ENCODE data around the gene NPR3.
"Not testable (repeated sequence)": the region's sequence is repeated elsewhere in the genome, so short reads cannot be mapped to it uniquely, and the experiment has no call there.

NPR3 gene

DNA sequence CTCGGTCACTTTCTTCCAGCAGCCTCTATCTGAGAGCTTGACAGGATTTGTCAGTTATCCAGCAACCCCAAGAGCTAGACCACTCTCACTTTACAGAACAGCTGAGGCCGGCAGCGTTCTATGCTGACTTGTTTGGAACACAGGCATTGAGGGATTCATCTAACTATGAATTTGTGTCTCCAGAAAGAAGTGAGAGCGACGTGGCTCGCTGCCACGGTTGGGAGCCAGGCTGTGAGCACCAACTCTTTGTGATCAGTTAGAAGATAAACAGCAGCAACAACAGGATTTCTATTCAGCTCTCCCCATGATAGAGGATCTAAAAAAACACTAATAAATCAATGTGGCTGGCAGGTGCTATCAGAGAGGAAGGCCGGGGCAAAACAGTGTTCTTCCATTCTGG is 58.6 kb downstream of the NPR3 start:
- FAIRE-seq: no peak

DNA sequence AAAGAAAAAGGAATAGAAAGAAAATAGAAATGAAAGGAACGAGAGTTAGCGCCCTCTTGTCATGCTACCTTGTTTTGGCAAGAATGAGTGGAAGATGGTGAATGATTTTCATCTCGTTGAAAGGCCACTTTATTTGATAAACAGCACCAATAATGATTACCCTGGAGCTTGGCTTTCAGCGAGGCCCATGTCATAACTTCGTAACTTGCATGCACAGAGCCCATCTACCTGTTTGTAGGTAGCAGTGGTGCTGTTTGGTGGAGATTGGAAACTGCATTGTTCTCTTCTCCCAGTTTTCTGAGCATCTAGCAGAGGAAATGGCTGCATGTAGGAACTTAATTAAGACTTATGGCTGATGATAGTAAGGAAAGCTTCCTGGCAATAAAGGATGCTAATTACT is 59.3 kb downstream of the NPR3 start:
- no peak for FAIRE-seq

DNA sequence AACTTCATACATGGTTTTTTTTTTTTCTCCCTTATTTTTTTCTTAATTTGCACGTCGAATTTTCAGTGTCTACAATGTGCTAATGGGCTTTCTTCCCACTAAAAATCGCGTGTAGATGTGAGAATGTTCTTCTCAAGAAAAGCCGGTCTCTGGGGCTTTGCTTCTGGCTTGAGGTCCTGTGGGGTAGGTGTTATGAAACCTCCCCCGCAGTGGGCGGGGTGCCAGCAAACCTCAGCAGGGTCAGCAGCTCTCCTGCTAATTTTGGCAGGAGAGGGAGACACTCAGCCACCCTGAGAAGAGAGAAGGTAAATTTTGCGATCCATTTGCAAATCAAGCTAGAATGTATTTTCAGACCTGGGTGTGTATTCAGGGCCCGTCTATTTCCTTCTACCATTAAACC is 59.9 kb downstream of the NPR3 start:
- no peak for FAIRE-seq

DNA sequence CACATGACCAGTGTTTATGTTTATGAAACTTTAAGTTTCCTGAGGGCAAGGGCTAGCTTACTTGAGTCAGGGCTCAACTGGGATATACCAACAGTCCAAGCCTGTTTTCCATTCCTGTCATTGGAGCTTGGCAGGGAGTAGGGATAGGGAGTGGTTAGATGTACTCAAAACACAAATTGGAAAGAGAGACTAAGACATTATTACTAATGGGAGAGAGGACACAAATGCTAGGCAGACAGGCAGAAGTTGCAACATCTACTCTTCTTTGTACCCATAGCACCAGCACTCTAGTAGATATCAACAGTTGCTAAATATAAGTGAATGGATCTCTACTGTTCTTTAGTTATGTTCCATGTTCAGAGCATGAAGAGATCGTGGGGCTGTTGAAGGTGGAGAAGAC is 62.8 kb downstream of the NPR3 start:
- FAIRE-seq: no peak

DNA sequence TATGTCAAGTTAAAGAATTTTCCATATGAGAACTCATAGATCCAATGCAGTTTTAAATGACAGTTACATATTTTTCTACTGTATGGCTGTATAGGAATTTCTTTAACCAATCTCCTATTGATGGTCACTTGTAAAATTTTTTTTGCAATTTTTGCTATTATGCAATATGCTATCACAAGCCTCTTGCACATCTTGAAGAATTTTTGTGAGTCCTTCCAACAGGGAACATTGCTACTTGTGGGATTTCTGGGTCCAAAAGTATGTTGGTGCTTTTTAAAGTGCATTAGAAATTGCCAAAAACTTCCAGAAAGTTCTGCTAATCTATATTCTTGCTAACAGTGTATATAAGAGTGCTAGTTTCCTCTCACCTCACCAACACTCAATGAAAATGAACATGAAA is 65.1 kb downstream of the NPR3 start:
- no peak for FAIRE-seq

DNA sequence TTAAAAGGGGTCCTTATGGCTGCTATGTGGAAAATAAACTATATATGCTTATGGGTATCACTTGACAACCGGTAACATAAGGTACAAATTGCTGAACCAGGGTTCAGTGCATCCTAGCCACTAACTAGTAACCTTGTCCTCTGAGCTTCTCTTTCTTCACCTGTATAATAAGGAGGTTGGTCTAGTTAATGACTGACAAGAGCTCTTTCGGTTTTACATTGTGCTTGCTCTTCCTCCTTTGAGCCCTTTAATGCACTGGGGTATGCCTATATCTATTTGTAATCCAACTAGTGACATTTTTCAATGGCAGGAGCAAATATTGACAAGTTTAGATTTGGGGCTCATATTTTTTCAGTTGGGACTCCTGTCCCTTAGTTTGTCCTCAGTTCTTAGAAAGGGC is 66.1 kb downstream of the NPR3 start:
- FAIRE-seq: no peak

DNA sequence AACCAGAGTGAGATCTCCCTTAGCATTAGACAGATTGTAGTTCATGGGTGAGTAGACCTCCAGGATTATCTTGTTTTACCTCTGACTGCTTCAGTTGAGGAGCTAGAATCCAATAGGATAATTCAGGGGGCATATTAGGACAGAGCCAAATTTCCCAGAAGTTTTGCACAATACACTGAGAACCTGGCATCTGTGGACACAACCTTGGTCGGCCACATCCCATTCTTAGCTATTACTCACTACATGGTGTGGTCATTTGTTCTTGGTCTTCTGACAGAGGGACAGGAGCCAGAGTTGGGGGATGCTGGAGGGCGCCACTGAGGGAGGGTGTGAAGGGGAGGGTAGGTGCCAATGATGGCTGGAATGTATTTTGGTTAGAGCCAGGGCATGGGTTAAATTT is 66.6 kb downstream of the NPR3 start:
- FAIRE-seq: no peak

DNA sequence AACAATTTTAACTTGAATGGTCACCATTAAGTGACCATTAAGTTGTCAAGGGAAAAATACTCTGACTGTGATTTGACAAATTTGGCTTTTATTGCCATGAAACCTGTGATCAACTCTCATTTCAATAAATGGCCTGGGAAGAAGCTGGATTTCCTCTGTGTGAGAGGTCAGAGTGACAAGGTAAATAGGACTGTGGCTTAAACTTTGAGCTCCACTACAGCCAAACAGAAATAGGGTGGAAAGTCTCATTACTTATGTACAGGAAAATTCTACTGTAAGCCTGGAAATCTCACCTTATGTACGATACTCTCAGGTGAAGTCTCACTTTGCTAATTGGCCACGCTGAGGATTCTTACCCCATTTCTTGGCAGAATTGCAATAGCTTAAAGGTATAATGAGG is 67.3 kb downstream of the NPR3 start:
- no peak for FAIRE-seq

DNA sequence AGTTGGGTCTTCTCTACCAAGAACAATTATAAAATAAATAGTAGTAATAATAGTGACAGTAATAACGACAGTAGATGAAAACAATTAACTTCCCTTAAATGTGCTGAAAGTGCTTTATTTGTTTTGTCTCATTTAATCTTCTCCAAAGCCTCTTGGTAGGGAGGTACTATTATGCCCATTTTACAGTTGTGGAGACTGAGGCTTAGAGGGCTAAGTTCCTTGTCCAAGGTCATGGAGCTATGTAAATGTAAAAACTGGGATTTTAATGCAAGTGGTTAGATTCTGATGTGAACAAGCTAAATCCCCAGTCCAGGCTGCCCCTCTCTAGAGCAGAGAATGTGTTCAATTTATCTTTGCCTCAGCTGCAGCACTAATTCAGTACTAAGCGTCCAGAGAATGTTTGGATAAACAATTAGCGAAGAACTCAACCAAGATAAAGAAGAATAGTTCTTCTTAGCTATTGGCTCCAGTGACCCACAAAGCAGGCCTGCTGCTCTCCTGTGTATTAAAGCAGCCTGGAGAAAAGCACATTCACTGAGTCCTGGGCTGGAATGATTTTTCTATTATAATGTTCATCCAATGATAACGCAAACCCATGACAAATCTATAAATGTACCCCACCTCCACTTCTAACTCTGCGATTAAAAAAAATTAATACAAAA is 68.8 kb downstream of the NPR3 start:
- FAIRE-seq: no peak

DNA sequence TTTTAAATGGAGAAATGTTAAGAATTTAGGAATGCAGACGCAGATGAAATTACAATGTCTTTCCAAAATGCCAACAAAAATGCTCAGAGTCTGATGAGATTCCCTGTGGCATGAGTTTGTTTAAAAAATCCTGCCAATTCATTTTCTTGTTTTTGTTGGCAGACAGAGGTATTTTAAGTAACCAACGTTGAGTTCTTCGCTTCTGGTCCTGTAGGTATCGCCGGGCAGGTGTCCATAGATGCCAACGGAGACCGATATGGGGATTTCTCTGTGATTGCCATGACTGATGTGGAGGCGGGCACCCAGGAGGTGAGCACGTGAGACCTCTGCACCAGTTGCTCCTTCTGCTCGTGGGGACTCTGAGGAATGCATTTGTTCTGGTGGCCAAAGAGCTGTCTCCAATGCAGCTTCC is 69.4 kb downstream of the NPR3 start:
- no peak for FAIRE-seq

DNA sequence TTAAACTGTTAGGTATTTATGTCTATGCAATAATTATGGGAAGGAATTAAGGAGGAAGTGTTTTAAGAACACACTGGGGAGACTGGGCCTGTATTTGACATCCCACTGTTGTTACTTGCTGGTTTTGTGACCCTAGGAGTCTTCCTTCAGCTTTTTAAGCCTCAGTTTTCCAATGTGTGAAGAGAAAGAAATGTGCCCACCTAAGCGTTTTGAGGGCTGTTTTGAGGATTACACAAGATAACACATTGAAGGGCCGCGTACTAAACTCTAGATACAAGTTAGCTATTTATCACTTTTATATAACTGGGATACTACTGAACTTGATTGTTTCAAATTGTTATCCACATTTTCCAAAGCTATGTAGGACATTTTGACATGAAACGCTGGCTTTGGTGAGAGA is 72.5 kb downstream of the NPR3 start:
- FAIRE-seq: no peak

DNA sequence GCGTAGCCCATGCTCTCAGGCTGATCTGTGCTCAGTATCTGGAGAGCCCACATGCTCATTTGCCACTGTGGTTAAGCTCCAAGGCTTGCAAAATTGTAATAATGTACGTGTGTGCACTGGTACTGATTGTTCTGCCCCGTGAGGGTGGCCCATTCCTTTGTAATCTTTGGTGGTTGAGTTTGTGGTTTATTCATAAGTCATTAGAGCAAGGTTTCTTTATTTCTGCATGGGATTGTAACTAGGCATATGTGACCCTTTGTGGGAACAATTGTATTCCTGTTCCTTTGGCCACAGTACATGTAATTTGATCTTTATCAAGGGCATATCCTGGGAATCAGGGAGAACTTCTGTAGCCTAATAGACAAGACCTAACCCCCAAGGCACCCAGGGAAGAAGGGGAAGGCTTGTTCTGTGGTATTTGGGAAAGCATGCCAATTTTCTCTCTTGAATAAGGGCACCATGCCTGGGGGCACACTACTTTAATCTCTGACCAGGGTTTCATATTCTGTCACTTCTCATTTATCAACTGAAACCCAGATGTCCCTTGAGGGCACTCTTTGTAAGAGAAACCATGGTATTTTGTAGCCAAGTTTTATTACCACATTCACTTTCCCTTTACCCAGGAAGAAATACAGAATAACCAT is 74.6 kb downstream of the NPR3 start:
- no peak for FAIRE-seq

DNA sequence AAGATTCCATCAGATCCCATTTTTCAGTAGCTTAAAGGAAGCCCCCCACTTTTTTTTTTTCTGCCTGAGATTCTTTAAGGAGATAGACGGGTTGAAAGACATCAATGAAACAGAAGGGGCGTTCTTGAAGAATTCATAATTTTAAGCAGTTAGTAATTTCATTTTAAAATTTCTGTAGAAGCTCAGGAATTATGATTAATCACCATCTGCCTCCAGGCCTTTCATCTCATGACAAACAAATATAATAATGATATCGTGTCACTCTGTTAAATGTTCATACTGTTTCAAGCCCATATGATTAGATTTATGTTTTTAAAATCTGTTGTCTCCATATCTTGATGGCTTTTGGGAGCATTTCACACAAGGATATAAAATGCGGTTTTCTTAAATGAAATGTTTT is 75.2 kb downstream of the NPR3 start:
- FAIRE-seq: no peak

DNA sequence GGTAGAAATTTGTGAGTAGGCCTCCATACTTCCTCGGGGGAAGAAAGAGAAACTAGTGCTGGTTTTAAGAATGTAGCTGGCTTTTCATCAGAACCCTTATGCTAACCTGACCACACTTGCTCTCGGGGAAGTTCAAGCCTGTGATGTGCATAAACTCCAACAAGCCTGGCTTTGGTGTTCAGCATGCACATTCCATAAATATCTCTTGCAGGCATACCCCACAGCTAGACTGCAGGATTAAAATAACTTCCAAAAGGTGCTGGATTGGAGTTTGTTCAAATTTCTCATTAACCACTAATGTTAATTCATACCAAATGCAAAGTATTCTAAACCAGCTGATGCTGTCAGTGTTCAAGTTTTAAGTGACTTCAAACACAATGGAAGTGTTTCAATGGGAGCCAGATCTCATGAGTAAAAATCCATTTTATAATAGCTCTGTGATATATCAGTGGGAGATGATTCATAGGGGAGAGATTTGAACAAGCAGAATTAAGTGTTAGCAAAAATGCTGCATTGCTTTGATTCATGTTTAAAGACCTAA is 79.4 kb downstream of the NPR3 start:
- no peak for FAIRE-seq

DNA sequence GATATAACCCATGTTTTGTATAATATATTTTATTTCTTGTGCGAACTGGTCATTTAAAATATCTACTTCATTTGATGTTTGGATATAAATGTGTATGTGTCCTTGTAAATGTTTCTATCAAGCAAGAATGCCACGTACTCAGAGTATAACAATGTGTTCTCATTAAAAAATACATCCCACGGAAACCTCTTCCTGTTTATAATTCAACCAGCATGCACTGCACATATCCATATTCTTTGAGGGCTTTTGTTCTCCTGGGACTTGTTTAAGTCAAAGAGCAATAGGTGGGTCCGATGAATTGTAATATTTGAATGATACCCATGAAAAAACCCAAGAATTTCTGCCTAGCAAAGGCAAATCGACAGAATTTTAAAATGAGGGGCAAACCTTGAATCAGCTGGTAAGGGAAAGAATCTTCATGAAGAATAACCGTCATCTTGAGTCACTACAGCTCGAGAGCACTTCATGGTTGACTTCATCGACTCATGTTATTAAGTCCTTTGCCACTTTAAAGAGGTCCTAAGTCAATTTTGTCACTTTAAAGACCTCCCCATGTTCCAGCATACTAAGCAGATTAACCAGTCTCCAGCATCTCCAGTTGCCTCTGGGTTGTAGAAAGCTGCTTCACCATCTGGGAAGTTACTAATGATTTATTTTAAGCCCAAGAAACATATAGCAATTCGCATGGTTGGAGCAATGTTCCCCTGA is 80.6 kb downstream of the NPR3 start:
- no peak for FAIRE-seq

DNA sequence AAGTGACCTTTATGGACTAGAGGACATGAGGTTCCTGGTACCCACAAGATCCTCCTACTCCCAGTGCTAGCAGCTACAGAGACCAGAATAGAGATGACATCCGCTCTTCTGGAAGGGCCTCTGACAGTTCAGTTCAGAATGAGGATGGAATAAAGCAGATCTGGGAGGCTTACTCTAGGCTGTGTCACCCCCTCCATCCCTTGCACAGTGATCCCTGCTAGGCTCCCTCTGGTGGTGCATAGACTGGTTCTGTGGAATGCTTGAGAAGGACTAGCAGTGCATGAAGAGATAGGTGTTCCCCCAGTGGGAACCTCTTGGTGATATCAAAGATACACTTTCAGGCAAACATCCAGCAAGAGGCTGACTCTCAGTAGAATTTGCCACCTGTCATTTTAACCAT is 83.0 kb downstream of the NPR3 start:
- no peak for FAIRE-seq

DNA sequence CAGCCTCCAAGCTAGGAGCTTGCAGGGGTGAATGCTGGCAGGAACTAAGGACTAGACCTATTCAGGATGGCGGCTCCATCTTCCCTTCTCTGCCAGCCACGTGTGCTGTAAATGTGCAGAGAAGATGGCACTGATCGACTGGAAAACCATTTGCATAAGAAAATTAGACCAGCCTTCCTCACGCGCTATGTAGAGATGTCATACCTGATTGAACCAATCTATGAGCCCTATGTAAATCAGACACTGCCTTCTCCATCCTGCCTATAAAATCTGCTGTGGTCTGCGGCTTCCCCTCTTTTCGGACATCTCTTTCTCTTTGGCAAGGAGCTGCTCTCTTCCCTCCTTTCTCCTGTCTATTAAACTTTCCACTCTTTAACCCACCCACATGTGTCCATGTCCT is 91.6 kb downstream of the NPR3 start:
- FAIRE-seq: no peak

DNA sequence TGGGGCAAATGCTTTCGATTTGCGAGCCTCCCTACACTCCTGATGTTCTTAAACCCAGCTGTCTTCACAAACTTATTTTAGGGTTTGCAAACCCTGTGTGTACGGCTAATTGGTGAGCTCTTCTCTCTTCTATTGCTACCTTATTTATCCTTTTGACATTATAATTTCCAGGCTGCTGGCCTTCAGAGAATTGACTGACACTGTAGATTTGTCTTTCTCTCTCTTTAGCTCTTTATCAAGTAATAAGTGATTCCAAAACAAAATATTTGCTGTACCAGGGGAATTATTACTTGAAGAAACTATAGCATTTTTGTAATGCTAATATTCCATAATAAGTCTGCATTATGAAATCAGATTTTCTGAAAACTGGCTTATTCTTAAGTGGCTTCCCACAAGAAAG is 92.5 kb downstream of the NPR3 start:
- no peak for FAIRE-seq

DNA sequence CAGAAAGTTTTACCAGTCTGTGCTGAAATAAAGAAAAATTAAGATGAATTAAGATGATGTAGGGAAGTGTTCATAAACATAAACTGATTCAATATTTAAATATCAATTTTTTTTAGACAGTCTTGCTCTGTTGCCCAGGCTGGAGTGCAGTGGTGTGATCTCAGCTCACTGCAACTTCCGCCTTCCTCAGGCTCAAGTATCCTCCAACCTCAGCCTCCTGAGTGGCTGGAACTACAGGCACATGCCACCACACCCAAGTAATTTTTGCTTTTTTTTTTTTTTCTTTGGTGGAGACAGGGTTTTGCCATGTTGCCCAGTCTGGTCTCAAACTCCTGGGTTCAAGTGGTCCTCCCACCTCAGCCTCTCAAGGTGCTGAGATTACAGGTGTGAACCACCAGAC is 94.3 kb downstream of the NPR3 start:
- FAIRE-seq: not testable (repeated sequence)

DNA sequence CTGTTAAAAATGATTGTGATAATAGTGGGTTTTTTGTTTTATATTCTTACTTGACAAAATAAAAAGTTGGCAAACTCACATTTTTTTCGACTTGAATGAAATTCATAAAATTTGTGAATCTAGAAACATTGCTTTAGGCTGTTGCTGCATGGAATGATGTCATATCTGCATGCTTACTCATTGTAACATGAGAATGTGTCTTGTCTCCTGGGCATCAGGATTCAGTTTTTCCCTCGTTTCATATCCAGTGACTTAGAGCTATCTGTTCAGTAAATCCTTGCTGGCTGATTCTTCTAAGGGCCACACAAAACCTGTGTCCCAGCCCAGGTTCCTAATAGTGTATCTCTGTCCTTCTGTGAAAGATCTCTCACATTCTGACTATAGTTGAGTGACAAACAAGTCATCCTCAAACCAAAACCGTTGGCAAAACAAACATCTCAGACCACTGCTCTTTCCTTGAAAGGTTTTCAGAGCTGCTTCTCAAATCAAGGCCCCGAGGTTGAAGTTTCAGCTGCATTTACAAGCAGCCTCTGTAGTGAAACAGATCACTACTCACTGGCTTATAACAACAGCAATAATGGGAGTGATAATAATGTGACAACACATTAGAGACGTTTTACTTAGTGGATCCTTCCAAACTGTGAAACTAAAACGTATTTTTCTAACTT is 95.0 kb downstream of the NPR3 start:
- FAIRE-seq: no peak

DNA sequence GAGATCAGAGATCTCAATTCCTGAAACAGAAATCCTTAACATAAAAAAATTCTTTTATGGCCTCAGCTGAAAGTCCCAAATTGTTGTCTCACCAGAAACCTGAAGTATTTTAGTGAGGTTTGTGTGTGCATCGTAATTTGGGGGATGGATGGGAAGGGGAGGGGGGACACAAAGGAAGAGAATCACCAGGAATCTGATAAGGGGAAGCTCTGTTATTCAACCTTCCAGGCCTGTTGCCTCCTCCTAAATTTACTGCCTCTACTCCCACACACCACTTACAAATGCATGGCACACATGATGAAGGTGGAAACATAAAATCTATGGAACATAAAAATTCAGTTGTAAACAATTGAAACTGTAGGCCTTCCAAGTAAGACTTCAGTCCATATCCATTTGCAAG is 97.7 kb downstream of the NPR3 start:
- FAIRE-seq: no peak

DNA sequence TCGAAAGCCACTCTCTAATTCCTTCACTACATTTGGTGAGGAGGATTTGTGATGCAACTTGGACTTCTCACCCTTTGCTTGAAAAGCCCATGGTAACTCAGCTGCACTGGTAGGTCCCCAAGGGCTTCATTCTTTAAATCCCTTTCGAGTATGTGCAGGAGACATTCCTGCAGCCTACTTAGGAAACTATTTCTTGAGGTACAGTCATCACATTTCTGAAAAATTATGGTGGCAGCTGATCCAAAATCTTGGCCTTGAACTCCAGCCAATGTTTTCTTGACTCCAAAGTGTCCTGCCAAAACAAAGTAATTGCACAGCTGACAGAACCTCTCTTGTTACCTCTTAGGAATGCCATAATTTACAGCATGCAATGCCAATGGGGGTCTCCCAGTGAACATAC is 99.7 kb downstream of the NPR3 start:
- no peak for FAIRE-seq

DNA sequence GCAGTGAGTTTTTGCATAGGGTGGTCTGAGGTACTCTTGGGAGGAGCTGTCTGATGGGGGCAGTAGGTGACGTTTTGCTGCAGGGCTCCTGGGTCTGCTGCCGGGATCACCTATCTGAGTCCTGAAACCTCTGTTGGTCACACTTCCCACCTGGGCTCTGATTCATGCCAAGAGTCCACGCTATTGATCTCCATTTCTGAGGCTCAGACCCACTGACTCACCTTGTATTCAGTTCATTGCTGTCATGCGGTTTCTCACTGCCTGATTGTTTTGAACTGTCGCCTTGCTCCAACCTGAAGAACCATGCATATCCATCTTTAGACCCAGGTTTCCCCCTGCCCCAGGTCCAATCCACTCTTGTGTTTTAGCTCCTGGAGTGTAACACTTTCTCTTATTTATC is 101.3 kb downstream of the NPR3 start:
- FAIRE-seq: no peak

DNA sequence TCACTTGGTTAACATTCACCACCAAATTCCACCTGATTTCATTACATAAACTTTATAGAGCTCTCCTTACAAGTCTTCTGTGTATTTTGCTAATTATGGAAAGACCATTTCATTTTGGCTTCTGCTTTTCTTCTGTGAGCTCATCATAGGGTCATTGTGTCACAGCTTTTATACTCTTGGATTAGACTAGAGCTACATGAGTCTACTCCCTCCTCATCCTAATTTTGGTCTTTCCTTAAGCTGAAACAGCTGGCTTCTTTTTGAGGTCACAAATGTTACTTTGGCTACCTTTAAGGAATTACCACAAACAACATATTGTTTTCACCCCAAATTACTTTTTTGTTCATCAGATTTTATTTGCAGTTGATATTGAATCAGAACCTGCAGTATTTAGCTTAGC is 103.0 kb downstream of the NPR3 start:
- no peak for FAIRE-seq

Measured in TTC549 (cell line).